OCI-LY7 (cell line): ENCODE data around the gene SCFD2. TPM values are rescaled to one million over a fixed set of nuclear protein-coding genes. Genes with fewer than 3 reads are reported as not detected.

Source experiments
- BruUV-seq: library from RNA; stranded (reverse); fragments of 400-500 nt; replicated peaks from 2 replicates; lab custom pipeline; 2021; lab: Mats Ljungman, UMichigan
- CTCF ChIA-PET: fragments of 300-600 bp; sonication (Branson Sonifier 250); formaldehyde crosslinking; loops from one replicate; lab custom pipeline; 2022; ENCODE audit warnings: antibody characterized with exemption; ENCODE audit not compliant: unreplicated experiment; lab: Charles Lee
- POLR2A ChIA-PET: fragments of 300-600 bp; sonication (Branson Sonifier 250); formaldehyde crosslinking; loops from one replicate; lab custom pipeline; 2022; ENCODE audit warnings: antibody characterized with exemption; lab: Charles Lee
- DNase-seq: peaks from one replicate; pipeline ENCODE4 v3.0.0-alpha.2; 2015; ENCODE audit warnings: low spot score
- H2AFZ ChIP-seq: fragments of 200-600 bp; sonication (generic), shearing (Covaris generic); 2 replicates; pipeline ENCODE4 v1.6.1; 2014; ENCODE audit warnings: mild to moderate bottlenecking, antibody characterized with exemption, low read length, moderate library complexity
- H3K27ac ChIP-seq: fragments of 200-600 bp; sonication (generic); 2 replicates; pipeline ENCODE4 v1.5.1; 2014; ENCODE audit warnings: mixed run types, low read depth, mild to moderate bottlenecking, moderate library complexity, low read length, inconsistent platforms; ENCODE audit not compliant: poor library complexity, severe bottlenecking
- H3K36me3 ChIP-seq: fragments of 200-600 bp; sonication (generic); 2 replicates; pipeline ENCODE4 v1.6.1; 2014; ENCODE audit warnings: mild to moderate bottlenecking, antibody characterized with exemption, low read length, moderate library complexity, mixed read lengths; ENCODE audit not compliant: insufficient read depth
- H3K4me1 ChIP-seq: fragments of 200-600 bp; sonication (generic); 2 replicates; pipeline ENCODE4 v1.5.1; 2014; ENCODE audit warnings: mild to moderate bottlenecking, low read length; ENCODE audit not compliant: insufficient read depth, poor library complexity, severe bottlenecking
- H3K4me2 ChIP-seq: fragments of 200-600 bp; sonication (generic); 2 replicates; pipeline ENCODE4 v1.6.1; 2014; ENCODE audit warnings: mild to moderate bottlenecking, low read length
- H3K4me3 ChIP-seq: fragments of 200-600 bp; sonication (generic); 2 replicates; pipeline ENCODE4 v1.5.1; 2014; ENCODE audit warnings: mild to moderate bottlenecking, low read depth, low read length; ENCODE audit not compliant: poor library complexity, severe bottlenecking
- H3K79me2 ChIP-seq: fragments of 200-600 bp; sonication (generic); 2 replicates; pipeline ENCODE4 v1.6.1; 2016; ENCODE audit warnings: low read depth, mild to moderate bottlenecking, low read length, moderate library complexity, mixed read lengths; ENCODE audit not compliant: insufficient read depth
- H3K9me2 ChIP-seq: fragments of 200-600 bp; sonication (generic); 2 replicates; pipeline ENCODE4 v1.6.1; 2016; ENCODE audit warnings: mild to moderate bottlenecking, low read length, mixed read lengths; ENCODE audit not compliant: insufficient read depth
- H3K9me3 ChIP-seq: fragments of 200-600 bp; sonication (generic); 2 replicates; pipeline ENCODE4 v1.6.1; 2014; ENCODE audit warnings: mild to moderate bottlenecking, mixed run types, low read length, mixed read lengths
- H4K20me1 ChIP-seq: fragments of 200-600 bp; sonication (generic); 2 replicates; pipeline ENCODE4 v1.6.1; 2014; ENCODE audit warnings: mild to moderate bottlenecking, antibody characterized with exemption, low read length, moderate library complexity, mixed read lengths; ENCODE audit not compliant: insufficient read depth
- EZH2phosphoT487 ChIP-seq: fragments of 200-600 bp; sonication (generic); IDR thresholded peaks from 2 replicates; pipeline ENCODE4 v1.6.1; 2018; ENCODE audit warnings: low read depth, borderline replicate concordance, mild to moderate bottlenecking, mixed run types, antibody characterized with exemption, low read length, moderate library complexity, mixed read lengths
- intact Hi-C: fragments of 100-400 bp; cut with micrococcal nuclease; formaldehyde crosslinking; loops from one replicate; pipeline ENCODE4 v1.10.0; 2022; ENCODE audit not compliant: unreplicated experiment
- total RNA-seq, 2 experiments: library from RNA; depleted of rRNA in 1 of 2; stranded (reverse); fragments of >200 nt in 1 of 2; shearing (Covaris generic) in 1 of 2; gene quantifications; 2 replicates each; pipeline ENCODE4 v1.2.3, GENCODE V29; 2014 to 2022
- TF ChIP-seq, protein P1 (sequence below): fragments of 200-600 bp; sonication (generic); conservative IDR thresholded peaks from 2 replicates; pipeline ENCODE4 v1.5.1; 2014; ENCODE audit warnings: mild to moderate bottlenecking, antibody characterized with exemption, low read length, moderate library complexity, mixed read lengths

SCFD2 gene
- total RNA-seq, 2 experiments from 2014 or later, result 27.2 to 52.0 TPM

DNA sequence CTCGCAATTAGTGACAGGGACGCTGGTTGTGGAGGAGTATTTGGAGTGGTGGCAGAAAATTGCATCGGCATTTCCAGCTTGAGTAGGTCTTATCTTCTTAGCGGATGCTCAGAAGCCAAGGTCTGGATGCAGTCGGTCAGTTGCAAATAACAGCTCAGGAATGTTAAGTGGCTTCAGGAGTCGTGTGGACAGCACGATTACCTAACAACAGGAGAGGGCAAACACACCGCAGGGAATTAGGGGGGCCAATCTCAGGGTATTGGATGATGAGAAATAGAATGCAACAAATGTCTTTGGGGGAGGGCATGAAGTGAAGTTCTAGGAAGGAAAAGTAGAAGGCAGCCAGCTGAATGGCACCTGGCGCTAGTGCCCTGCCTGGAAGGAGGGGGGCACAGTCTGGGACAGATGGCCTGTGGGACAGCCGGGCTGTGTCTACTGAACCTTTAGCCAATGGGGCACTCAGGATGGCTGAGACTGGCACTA is 492.0 kb downstream of the SCFD2 start:
- Histone ChIP-seq H3K4me3 (no peak overlapping the region), H3K79me2 (no peaks in the 10 kb centered on the region), H3K4me1 (no peaks in the 10 kb centered on the region), H4K20me1 (no peaks in the 10 kb centered on the region), H3K9me3 (no peaks in the 10 kb centered on the region), H3K36me3 (no peaks in the 10 kb centered on the region), H2AFZ (no peak overlapping the region), H3K9me2 (no peaks in the 10 kb centered on the region), H3K27ac (no peak overlapping the region), H3K4me2 (no peak overlapping the region)
- intact Hi-C loops, result no loop called here
- ChIA-PET CTCF (no interaction called here), POLR2A (no interaction called here)
- no TSS peak for BruUV-seq
- DNase-seq, result no peak
- TF ChIP-seq EZH2phosphoT487, result no peak
- TF ChIP-seq, protein P1, sequence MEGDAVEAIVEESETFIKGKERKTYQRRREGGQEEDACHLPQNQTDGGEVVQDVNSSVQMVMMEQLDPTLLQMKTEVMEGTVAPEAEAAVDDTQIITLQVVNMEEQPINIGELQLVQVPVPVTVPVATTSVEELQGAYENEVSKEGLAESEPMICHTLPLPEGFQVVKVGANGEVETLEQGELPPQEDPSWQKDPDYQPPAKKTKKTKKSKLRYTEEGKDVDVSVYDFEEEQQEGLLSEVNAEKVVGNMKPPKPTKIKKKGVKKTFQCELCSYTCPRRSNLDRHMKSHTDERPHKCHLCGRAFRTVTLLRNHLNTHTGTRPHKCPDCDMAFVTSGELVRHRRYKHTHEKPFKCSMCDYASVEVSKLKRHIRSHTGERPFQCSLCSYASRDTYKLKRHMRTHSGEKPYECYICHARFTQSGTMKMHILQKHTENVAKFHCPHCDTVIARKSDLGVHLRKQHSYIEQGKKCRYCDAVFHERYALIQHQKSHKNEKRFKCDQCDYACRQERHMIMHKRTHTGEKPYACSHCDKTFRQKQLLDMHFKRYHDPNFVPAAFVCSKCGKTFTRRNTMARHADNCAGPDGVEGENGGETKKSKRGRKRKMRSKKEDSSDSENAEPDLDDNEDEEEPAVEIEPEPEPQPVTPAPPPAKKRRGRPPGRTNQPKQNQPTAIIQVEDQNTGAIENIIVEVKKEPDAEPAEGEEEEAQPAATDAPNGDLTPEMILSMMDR, result no peak

DNA sequence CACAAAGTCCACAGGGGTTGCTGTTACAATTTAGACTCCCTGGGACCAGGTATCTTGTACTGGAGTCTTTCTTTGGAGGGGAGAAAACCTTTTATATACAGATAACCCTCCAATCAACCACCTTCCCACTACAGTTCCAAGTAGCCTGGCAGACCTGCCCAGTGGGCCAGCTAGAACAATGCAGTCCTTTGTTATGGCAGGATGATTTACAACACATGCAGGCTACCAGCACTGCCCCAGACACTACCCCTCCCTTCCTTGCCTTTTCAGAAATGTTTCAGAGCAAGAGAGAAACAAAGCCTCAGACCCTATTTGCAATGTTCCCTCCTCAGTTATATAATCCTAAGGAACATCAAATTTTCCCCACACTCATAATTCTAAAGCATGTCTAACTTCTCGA is 492.7 kb downstream of the SCFD2 start:
- H3K4me1 ChIP-seq, result no peaks in the 10 kb centered on the region
- no peak overlapping the region for H3K4me2 ChIP-seq
- ChIA-PET POLR2A (no interaction called here), CTCF (no interaction called here)
- H2AFZ ChIP-seq, result no peak overlapping the region
- no peaks in the 10 kb centered on the region for H3K36me3 ChIP-seq
- intact Hi-C loops, result no loop called here
- no peaks in the 10 kb centered on the region for H3K9me3 ChIP-seq
- H3K79me2 ChIP-seq, result no peaks in the 10 kb centered on the region
- H3K4me3 ChIP-seq, result no peak overlapping the region
- no peak for DNase-seq
- no peak overlapping the region for H3K27ac ChIP-seq
- no TSS peak for BruUV-seq
- no peaks in the 10 kb centered on the region for H3K9me2 ChIP-seq
- H4K20me1 ChIP-seq, result no peaks in the 10 kb centered on the region
- TF ChIP-seq EZH2phosphoT487, result no peak
- TF ChIP-seq, protein P1, result no peak

DNA sequence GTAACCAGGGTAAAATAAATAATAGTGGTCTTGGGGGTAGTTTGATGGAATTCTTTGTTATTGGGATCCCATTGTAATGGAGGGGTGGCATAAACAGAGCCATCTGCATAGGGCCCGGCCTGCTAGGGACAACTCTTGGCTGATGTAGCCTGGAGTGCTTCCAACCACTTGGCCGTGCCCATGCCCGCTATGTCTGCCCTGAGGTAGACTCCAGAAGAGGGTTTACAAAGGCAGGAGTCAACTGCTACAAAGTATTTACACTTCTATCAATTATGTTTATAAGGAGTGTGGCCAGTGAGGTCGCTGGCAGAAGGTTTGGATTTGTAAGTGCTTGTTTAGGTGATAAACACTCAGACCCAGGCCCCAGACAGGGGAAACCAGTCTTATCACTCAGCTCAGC is 495.6 kb downstream of the SCFD2 start:
- no peaks in the 10 kb centered on the region for H3K36me3 ChIP-seq
- ChIA-PET CTCF (no interaction called here), POLR2A (no interaction called here)
- intact Hi-C loops, result no loop called here
- no peak overlapping the region for H3K4me3 ChIP-seq
- no peaks in the 10 kb centered on the region for H3K9me3 ChIP-seq
- H3K79me2 ChIP-seq, result no peaks in the 10 kb centered on the region
- no peak overlapping the region for H2AFZ ChIP-seq
- no peak for TF ChIP-seq EZH2phosphoT487
- TF ChIP-seq, protein P1, result no peak
- BruUV-seq, result no TSS peak
- no peaks in the 10 kb centered on the region for H4K20me1 ChIP-seq
- H3K9me2 ChIP-seq, result no peaks in the 10 kb centered on the region
- H3K4me1 ChIP-seq, result no peaks in the 10 kb centered on the region
- no peak overlapping the region for H3K4me2 ChIP-seq
- H3K27ac ChIP-seq, result no peak overlapping the region
- DNase-seq, result no peak
